ENCODE measurements around the gene SEMA3F. TPM values are rescaled to one million over a fixed set of nuclear protein-coding genes. Genes with fewer than 3 reads are reported as not detected.

The SEMA3F gene
- total RNA-seq, 1 experiment from 2014 or later = 34.0 TPM

DNA sequence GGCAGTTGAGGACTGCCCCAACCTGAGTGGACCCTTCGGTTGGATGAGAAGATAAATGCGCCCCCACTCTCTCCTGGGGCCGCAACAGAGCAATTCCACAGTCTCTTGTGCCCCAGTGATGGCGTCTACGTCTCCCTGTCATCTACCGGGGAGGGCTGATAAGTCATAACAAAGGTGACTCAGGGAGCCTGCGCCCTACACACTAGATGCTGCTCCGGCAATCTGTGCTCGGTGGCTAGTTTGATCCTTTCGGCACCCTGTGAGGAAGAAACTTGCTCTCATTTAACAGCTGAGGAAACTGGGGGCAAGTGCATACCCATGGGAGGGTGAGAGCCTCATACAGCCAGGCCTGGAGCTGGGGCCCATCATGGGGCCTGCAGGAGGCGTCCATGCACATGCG, 14.1 kb upstream of the SEMA3F start:
- H3K9me2 ChIP-seq (ENCODE audit: insufficient read depth) = no peaks in the 10 kb centered on the region
- H3K4me1 ChIP-seq (replicated peaks; ENCODE audit: insufficient read depth) = peaks cover 6% of the 10 kb centered on the region; the same call in 1 of the 2 replicates
- H3K27me3 ChIP-seq (ENCODE audit: insufficient read depth, low read depth) = no peaks in the 10 kb centered on the region
- ChIA-PET POLR2A (ENCODE audit: unreplicated experiment) (no interaction called here), CTCF (no interaction called here)
- H2AFZ ChIP-seq = no peak overlapping the region
- no peak for DNase-seq
- no peak overlapping the region for H3K4me2 ChIP-seq
- TF ChIP-seq, protein P1, sequence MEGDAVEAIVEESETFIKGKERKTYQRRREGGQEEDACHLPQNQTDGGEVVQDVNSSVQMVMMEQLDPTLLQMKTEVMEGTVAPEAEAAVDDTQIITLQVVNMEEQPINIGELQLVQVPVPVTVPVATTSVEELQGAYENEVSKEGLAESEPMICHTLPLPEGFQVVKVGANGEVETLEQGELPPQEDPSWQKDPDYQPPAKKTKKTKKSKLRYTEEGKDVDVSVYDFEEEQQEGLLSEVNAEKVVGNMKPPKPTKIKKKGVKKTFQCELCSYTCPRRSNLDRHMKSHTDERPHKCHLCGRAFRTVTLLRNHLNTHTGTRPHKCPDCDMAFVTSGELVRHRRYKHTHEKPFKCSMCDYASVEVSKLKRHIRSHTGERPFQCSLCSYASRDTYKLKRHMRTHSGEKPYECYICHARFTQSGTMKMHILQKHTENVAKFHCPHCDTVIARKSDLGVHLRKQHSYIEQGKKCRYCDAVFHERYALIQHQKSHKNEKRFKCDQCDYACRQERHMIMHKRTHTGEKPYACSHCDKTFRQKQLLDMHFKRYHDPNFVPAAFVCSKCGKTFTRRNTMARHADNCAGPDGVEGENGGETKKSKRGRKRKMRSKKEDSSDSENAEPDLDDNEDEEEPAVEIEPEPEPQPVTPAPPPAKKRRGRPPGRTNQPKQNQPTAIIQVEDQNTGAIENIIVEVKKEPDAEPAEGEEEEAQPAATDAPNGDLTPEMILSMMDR (conservative IDR thresholded peaks at IDR 0.05) = no peak
- no peak for TF ChIP-seq EZH2 (IDR thresholded peaks at IDR 0.05; ENCODE audit: low read depth)
- intact Hi-C loops (cut with micrococcal nuclease; ENCODE audit: unreplicated experiment) = no loop called here
- H3K79me2 ChIP-seq (ENCODE audit: low read depth) = no peaks in the 10 kb centered on the region
- BruUV-seq (replicated peaks) = no TSS peak
- no peaks in the 10 kb centered on the region for H4K20me1 ChIP-seq (ENCODE audit: insufficient read depth)
- no peak overlapping the region for H3K27ac ChIP-seq
- H3K4me3 ChIP-seq = no peak overlapping the region
- H3F3A ChIP-seq (ENCODE audit: insufficient read depth, low read depth) = no peaks in the 10 kb centered on the region
- no peaks in the 10 kb centered on the region for H3K9me3 ChIP-seq (ENCODE audit: insufficient read depth, low read depth)
- no peaks in the 10 kb centered on the region for H3K36me3 ChIP-seq (ENCODE audit: low read depth)

DNA sequence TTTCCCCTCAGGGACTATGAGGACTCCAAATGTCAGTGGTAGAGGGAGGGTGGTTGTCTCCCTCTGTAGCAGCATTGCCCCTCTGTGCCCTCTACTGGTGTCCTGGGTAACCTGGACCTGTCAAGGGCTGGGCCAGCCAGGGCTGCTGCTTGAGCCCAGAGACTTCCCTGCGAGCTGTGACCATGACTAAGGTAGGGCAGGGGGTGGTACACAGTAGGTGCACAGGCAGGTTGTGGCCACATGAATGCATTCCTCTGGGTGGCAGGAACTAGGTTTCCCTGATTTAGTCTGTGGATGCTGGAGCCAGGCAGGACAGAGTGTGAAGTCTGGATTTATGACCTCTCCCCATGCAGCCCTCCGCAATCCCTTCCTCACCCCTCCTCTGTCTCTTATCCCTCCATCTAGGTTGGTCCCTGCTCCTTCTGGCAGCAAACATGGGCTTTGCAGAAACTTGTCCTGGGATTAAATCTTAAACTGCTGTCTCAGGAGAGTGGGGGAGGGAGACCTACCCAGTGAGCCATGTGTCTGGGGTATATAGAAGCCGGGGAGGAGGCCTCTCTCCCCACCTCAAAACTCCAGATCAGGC, 8.7 kb upstream of the SEMA3F start:
- no peak for DNase-seq
- Histone ChIP-seq H3K27ac (no peak overlapping the region), H3K9me2 (ENCODE audit: insufficient read depth) (no peaks in the 10 kb centered on the region), H3K4me2 (no peak overlapping the region), H3K4me1 (replicated peaks; ENCODE audit: insufficient read depth) (no peaks in the 10 kb centered on the region), H3F3A (ENCODE audit: insufficient read depth, low read depth) (peaks cover 7% of the 10 kb centered on the region; the same call in 1 of the 2 replicates), H2AFZ (no peak overlapping the region), H3K36me3 (ENCODE audit: low read depth) (no peaks in the 10 kb centered on the region), H3K9me3 (ENCODE audit: insufficient read depth, low read depth) (no peaks in the 10 kb centered on the region), H3K27me3 (ENCODE audit: insufficient read depth, low read depth) (no peaks in the 10 kb centered on the region), H3K4me3 (no peak overlapping the region), H4K20me1 (ENCODE audit: insufficient read depth) (no peaks in the 10 kb centered on the region), H3K79me2 (ENCODE audit: low read depth) (no peaks in the 10 kb centered on the region)
- POLR2A ChIA-PET (ENCODE audit: unreplicated experiment) = no interaction called here
- CTCF ChIA-PET = no interaction called here
- TF ChIP-seq, protein P1 (conservative IDR thresholded peaks at IDR 0.05) = no peak
- TF ChIP-seq EZH2 (IDR thresholded peaks at IDR 0.05; ENCODE audit: low read depth) = no peak
- no TSS peak for BruUV-seq (replicated peaks)
- intact Hi-C loops (cut with micrococcal nuclease; ENCODE audit: unreplicated experiment) = no loop called here

DNA sequence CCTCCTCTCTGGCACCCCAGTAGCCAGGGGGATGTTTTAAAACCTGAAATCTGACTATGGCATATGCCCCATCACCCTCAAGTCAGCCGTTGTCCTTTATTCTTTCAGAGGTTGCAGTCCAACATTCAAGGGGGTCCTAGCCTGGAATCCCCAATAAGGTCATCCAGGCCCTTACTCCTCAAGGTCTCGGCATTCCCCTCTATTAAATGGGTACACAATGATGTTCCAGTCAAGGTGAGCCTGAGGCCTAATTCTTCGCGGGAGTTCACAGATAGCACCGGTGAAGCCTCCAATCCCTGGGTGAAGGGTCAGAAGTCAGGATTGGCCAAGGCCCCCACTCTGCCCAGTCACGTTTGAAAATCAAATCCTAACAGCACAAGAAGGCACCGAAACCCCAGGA, 8.1 kb upstream of the SEMA3F start:
- ChIA-PET CTCF (no interaction called here), POLR2A (ENCODE audit: unreplicated experiment) (no interaction called here)
- TF ChIP-seq EZH2 (IDR thresholded peaks at IDR 0.05; ENCODE audit: low read depth) = no peak
- TF ChIP-seq, protein P1 (conservative IDR thresholded peaks at IDR 0.05) = no peak
- no peak overlapping the region for H3K27ac ChIP-seq
- no peaks in the 10 kb centered on the region for H4K20me1 ChIP-seq (ENCODE audit: insufficient read depth)
- no peaks in the 10 kb centered on the region for H3K27me3 ChIP-seq (ENCODE audit: insufficient read depth, low read depth)
- BruUV-seq (replicated peaks) = no TSS peak
- no peaks in the 10 kb centered on the region for H3K9me3 ChIP-seq (ENCODE audit: insufficient read depth, low read depth)
- H3K4me1 ChIP-seq (replicated peaks; ENCODE audit: insufficient read depth) = no peaks in the 10 kb centered on the region
- no peaks in the 10 kb centered on the region for H3K9me2 ChIP-seq (ENCODE audit: insufficient read depth)
- H3K4me2 ChIP-seq = no peak overlapping the region
- no peak overlapping the region for H2AFZ ChIP-seq
- no peaks in the 10 kb centered on the region for H3K79me2 ChIP-seq (ENCODE audit: low read depth)
- H3K36me3 ChIP-seq (ENCODE audit: low read depth) = no peaks in the 10 kb centered on the region
- no peak overlapping the region for H3K4me3 ChIP-seq
- no peak for DNase-seq
- H3F3A ChIP-seq (ENCODE audit: insufficient read depth, low read depth) = peaks cover 7% of the 10 kb centered on the region; the same call in 1 of the 2 replicates
- intact Hi-C loops (cut with micrococcal nuclease; ENCODE audit: unreplicated experiment) = no loop called here

Data from PC-9 (cell line).